Medulla oblongata (tissue), 1 donor: ENCODE results near the gene ZNF8.
"Not testable (repeated sequence)": the region's sequence is repeated elsewhere in the genome, so short reads cannot be mapped to it uniquely, and the experiment has no call there.

ENCODE experiments used
- DNase-seq: peaks from one replicate; pipeline ENCODE4 v3.0.0-alpha.2; 2015; ENCODE audit errors: extremely low spot score

Gene ZNF8

DNA sequence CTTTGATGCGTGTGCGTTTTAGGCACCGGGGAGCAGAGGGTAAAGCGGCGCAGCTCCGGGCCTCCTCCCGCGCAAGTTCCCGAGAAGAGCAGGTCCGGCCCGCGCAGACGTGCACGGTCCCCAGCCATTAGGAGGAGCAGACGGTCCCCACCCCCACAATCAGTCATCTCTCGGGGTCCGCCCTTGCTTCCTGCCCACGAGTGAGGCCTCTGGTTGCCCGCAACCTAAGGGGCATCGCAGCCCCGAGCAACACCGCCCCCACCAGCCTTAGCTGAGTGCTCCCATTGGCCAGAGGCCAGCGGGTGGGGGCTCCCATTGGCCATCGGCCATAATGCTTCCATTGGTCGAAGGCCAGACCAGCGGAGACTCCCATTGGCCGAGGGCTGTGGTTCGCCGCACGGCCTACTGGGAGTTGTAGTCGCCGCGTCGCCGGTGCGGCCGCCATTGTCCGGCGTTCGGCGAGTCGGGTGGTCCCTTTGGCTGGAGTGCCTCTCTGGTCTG is at the start of gene ZNF8:
Gene ZNF8 (plus strand): TSS at position 415 of the 501 bp plus-strand sequence. CDS start 127 bp downstream, outside the sequence.
- DNase-seq: peak; percentile 98

DNA sequence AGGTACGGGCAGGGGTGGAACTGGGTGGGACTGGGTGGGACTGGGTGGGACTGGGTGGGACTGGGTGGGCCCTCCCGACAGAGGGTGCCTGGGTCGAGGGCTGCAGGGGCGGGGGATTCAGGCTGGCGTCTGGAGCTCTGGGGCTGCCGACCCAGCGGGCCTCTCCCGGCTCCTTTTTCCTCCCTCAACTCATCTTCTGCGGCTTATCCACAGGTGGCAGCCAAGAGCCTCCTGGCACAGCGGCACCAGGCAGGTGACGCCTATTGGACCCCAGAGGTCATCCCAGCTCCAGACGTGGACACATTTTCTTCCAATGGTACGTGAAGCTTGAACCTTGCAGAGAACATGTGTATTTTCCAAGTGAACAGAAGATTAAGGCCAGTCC is 49.5 kb upstream of the ZNF8 start:
- peak; percentile 16 for DNase-seq

DNA sequence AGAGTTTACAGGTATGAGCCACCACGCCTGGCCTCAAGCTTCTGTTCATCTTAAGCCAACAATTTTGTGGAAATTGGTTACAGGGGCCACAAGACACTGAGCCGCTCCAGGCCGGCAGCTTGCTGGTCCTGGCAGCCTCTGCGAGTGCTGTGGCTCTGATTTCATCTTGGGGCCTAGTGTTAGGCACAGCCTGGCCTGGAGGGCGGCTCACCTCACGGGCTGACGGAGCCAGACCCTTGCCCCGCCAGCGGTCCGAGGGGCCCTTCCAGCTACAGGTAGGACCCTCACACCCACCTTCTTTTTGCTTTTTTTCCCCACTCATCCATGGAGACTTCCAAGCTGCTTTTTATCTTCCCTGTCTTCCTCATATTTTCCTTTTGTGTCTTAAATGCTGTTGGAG is 41.4 kb upstream of the ZNF8 start:
- no peak for DNase-seq

DNA sequence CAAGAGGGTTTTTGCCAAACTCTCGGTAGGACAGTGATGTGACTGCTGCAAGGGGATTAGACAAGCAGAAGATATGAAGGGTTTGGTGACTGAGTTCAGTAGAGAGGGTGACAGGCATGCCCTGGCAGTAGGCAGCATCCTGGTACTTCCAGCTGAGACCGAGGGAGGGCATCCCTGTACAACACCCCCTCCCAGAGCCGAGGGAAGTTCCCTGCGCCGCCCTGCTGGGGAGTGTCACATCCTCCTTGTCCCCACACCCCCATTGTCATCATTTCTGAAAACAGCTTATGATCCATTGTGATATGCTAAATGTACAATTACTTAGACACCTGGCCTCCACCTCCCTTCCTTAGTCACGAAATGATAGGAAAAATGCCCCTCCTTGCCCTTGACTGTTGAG is 35.4 kb upstream of the ZNF8 start:
- no peak for DNase-seq

DNA sequence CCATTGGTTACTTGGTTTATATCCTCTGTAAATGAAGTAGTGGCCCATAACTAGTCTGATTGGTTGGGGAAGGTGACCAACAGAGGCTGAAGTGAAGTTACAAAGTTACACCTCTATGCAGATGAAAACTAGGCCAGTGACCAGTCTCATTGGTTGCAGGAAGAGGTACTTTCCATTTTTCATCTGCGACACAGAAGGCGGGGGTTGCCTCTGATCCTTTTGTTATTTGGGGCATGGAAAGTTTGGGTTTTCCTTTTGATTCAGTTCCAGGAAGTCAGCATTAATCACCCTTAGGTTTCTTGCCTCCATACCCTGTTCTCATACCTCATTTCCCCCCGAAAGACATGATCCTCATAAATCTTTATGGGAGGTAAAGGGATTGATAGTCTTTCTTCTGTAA is 29.9 kb upstream of the ZNF8 start:
- DNase-seq: no peak

DNA sequence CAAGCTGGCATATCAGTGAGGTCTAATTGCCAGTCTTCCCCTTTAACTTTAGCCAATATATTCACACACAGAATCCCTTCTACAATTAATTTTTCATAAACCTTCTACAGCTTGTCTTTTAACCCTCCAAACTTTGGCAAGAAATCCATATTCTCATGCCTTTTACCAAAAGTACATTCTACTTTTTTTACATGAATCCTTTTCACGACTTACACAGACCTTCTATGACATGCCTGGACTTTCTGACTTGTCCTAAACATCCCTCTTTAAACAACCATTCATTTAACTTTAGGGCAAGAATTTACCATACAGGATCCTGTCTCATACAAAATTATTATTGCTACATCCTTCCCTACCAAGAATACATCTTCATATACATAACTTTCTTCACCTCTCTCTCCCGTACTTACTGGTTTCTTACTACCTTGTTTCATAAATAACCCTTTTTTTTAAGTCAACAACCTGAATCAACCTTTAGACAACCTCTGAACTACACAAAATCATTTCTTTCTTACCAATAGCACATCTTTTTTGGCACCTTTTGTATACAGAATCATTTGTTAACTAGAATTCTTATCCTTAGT is 26.6 kb upstream of the ZNF8 start:
- DNase-seq: no peak

DNA sequence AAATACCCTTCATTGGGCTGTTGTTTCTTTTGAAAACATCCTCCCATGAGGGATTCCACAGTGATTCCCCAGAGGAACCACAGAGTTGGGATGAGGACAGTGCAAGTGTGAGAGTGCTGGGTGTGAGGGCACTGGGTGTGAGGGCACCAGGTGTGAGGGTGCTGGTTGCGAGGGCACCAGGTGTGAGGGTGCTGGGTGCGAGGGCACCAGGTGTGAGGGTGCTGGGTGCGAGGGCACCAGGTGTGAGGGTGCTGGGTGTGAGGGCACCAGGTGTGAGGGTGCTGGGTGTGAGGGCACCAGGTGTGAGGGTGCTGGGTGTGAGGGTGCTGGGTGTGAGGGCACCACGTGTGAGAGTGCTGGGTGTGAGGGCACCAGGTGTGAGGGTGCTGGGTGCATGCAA is 20.5 kb upstream of the ZNF8 start:
- not testable (repeated sequence) for DNase-seq

DNA sequence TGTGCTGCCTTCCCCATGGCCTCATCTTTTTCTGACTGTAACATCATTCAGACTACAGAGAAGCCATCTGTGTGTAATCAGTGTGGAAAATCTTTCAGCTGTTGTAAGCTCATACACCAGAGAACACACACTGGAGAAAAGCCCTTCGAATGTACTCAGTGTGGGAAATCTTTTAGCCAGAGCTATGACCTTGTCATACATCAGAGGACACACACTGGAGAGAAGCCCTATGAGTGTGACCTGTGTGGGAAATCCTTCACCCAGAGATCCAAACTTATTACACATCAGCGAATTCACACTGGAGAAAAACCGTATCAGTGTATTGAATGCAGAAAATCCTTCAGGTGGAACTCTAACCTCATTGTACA is 17.2 kb upstream of the ZNF8 start:
- DNase-seq: no peak

DNA sequence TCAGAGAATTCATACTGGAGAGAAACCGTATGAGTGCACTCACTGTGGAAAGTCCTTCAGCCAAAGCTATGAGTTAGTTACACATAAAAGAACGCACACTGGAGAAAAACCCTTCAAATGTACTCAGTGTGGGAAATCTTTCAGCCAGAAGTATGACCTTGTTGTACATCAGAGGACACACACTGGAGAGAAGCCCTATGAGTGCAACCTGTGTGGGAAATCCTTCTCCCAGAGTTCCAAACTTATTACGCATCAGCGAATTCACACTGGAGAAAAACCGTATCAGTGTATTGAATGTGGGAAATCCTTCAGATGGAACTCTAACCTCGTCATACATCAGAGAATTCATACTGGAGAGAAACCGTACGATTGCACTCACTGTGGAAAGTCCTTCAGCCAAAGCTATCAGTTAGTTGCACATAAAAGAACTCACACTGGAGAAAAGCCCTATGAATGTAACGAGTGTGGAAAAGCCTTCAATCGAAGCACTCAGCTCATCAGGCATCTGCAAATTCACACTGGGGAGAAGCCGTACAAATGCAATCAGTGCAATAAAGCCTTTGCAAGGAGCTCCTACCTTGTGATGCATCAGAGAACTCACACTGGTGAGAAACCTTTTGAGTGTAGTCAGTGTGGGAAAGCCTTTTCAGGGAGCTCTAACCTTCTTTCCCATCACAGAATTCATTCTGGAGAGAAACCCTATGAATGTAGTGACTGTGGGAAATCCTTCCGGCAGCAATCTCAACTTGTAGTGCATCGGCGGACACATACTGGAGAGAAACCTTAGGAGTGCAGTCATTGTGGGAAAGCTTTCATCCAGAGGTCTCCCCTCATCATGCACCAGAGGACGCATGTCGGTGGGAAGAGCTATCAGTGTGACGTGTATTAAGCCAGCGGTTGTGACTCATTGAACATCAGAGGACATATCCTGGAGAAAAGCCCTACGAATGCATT is 16.5 kb upstream of the ZNF8 start:
- DNase-seq: no peak

DNA sequence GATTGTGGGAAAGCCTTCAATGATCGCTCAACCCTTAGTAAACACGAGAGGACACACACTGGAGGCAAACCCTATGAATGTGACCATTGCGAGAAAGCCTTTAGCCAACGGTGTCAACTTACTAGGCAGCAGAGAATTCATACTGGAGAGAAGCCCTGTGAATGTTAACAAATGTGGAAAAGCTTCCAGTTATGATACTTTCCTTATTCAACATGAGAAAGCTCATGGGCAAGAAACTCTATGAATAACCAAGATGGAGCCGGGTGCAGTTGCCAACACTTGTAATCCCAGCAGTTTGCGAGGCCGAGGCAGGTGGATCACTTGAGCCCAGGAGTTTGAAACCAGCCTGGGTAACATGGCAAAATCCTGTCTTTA is 15.8 kb upstream of the ZNF8 start:
- DNase-seq: no peak

DNA sequence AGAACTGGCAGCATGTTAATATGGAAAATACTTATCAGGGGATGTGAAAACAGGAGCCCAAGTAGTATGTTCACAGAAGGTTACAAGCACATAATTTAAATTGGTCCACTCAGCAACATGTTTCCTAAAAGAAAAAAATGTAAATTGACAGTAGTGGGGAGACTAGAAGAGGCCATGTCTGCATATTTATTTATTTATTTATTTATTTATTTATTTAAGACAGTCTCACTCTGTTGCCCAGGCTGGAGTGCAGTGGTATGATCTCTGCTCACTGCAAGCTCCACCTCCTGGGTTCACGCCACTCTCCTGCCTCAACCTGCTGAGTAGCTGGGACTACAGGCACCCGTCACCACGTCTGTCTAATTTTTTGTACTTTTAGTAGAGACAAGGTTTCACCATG is 13.7 kb upstream of the ZNF8 start:
- no peak for DNase-seq

DNA sequence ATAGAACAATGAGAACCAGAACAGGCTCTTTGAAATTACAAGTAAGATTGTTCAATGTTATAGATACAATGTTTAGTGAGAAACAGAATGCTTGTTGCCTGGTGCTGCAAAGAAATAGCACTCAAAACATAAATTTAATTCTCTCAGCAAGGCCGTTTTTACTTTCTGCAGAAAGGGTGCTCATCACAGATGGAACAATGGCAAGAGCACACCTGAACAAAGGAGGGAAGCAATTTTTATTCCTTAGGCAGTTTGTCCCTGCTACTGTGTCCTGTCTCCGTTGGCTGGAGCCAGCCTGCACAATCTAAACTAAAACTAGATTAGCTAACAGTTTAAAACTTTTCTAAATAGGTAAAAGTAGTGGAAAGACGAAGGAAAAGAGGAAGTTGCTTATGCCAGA is 10.4 kb upstream of the ZNF8 start:
- DNase-seq: no peak

DNA sequence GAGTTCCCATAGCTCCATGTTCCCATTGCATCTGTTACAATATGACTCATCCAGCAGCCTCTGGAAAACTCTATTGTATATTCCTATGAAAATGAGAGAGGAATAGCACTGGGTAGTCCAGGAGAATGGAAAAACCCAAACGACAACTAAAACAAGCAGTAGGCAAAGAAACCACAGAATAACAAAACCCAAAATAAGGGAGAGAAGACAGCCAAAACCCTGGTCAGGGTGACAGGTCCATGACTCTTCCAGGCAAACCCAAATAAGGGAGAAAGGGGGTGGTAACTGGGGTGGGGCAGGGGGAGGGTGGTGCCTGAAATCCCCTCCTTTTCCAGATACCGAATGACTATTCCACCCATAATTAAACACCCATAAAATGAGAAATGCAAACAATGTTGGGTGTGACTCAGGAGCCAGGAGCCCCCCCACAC is 4.0 kb upstream of the ZNF8 start:
- no peak for DNase-seq

DNA sequence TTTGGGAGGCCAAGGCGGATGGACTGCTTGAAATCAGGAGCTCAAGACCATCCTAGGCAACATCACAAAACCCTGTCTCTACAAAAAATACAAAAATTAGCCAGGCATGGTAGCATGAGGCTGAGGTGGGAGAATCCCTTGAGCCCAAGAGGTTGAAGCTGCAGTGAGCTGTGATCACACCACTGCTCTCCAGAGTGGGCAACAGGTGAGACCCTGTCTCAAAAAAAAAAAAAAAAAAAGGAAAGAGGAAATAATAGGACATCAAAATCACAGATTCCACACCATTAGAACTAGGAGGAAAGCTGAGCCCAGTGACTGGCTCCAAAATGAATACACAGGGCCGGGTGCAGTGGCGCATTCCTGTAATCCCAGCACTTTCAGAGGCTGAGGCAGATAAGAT is 3.2 kb upstream of the ZNF8 start:
- no peak for DNase-seq

DNA sequence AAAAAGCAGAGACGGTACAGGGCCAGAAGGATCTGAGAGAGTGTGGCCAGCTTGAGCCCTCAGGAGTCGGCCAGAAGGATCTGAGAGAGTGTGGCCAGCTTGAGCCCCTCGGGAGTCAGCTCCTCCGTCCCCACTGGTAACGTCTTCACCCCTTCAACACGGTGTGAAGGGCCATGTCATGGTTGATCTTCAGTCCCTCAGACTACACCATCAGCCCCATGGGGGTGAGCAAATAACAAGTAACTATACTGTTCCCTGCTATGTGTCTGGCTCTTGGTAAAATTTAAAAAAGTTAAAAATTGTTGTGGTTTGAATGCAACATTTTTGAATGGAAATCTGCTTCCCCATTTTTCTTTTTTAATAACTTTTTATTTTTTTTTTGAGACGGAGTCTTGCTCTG is 1.6 kb upstream of the ZNF8 start:
- no peak for DNase-seq

DNA sequence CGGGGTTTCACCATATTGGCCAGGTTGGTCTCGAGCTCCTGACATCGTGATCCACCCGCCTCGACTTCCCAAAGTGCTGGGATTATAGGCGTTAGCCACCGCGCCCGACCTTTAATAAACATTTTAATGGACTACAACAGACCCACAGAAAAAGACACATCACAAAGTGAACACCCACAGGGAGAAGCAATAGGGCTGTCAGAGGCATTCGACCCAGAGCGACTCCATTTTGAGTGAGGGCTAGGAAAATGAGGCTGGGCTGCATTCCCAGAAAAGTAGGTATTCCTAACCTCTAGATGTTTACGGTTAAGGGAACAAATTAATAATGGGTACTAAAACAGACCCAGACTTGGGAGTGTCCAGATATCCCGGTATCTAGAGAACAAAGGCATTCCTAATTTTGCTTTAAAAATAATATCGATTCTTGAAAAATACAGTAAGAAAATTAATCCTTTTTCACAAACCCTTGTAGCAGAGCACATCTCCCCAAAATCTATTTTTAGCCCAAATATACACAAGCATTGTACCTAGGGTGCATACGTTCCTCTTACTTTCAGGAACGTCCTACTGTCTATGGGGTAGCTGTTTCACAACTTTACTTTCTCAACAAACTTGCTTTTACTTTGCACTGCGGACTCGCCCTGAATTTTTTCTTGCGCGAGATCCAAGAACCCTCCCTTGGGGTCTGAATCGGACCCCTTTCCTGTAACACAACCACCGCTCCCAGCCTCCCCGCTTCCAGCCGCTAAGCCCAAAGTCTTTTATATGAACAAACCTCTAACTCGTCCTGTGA is 811 bp upstream of the ZNF8 start:
- no peak for DNase-seq

DNA sequence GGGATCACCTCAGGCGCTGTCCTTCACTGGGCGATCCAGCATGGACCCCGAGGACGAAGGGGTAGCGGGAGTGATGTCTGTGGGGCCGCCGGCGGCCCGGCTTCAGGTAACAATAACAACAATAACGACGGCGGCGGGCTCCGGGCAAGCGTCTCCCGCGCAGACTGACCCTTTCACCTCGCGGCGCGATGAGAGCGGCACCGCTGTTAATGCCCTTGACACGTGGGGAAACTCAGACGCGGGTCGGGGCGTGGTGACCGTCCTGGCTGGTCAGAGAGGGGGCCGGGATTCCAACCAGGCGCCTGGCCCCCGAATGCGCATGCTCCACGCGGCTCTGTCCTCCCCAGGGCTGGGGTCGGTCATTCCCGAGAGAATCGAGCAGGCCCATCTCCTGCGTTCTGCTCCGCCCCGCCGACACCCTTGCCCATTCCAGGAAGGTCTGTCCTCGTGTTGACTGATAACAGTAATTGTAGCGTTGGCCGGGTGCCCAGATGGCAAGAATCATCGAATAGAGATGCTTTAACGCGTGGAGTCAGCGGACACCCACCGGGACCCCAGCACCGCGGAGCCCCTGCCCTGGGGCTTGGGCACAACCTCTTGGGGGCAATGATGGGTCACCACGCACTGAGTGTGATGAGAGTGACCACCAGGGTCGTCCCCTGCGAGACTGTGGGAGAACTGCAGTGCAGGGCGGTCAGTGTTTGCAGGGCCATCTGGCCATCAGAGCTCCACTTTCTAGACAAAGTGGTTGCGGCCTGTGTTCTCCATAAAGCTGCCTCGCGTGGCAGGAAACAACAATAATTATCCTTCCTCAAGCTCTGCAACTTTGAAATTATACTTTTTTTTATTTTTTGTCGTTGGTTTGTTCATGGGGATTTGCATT is 528 bp downstream of the ZNF8 start:
- peak; percentile 47 for DNase-seq

DNA sequence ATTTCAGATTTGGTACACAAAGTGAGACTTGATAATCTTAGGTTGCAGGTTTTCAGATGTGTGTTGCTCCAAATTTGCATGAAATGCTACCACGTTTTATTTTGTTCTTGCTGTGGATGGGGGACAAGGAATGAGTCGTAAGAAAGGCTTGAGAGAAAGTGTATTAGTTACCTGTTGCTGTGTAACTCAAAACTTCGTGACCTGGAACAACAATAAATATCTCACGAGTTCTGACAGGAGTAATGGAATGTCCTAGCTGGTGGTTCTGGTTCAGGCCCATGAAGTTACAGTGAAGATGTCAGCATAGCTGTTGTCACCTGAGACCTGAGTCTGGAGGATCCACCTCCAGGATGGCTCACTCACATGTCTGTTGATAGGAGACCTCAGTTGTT is 1.2 kb downstream of the ZNF8 start:
- DNase-seq: no peak

DNA sequence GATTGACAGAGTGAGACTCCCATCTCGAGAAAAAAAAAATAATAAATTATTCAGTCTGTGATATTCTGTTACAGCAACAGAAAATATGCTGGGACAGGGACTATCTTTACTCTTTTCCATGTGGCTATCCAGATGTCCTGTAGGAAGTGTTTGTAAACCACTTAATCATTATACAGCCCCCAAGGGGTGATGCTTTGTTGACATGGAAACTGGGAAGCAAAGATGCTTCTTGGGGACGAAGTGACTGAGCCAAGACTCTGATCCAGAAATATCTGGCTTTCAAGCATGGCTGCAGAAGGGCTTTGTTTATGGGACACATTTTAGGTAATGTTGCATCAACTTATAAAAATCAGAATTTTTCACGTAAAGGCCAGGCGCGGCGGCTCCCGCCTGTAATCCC is 5.4 kb downstream of the ZNF8 start:
- DNase-seq: no peak

DNA sequence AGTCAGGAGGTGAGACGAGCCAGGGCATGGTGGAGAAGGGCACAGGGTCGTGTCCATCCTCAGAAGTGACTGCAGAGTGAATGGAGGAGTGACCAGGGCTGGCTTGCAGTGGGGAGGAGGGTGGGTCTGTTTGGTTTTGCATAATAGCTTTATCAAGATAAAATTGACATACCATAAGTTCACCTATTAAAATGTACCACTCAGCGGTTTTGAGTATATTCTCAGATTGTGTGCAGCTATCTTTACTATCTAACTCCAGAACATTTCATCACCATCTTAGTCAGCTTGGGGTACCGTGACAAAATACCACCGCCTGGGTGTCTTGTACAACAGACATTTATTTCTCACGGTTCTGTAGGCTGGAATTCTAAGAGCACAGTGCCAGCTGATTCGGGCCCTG is 13.2 kb downstream of the ZNF8 start:
- DNase-seq: no peak

DNA sequence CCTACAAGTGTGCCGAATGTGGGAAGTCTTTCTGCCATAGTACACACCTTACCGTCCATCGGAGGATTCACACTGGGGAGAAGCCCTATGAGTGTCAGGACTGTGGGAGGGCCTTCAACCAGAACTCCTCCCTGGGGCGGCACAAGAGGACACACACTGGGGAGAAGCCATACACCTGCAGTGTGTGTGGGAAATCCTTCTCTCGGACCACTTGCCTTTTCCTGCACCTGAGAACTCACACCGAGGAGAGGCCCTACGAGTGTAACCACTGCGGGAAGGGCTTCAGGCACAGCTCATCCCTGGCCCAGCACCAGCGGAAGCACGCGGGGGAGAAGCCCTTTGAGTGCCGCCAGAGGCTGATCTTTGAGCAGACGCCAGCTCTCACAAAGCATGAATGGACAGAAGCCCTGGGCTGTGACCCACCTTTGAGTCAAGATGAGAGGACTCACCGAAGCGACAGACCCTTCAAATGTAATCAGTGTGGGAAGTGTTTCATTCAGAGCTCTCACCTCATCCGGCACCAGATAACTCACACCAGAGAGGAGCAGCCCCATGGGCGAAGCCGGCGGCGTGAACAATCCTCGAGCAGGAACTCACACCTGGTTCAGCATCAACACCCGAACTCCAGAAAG is 16.1 kb downstream of the ZNF8 start:
- no peak for DNase-seq
